Keratinocyte (primary cell): ENCODE data around the gene ENPP3. TPM values are rescaled to one million over a fixed set of nuclear protein-coding genes. Genes with fewer than 3 reads are reported as not detected.

ENCODE experiments used
- DNase-seq: peaks from one replicate; pipeline ENCODE4 v3.0.0-alpha.2; 2011; ENCODE audit warnings: low read depth, missing footprints, low spot score
- FAIRE-seq: peaks from 2 replicates; lab custom pipeline; 2011; peaks lifted over from hg19 to GRCh38; lab: Jason Lieb, UNC
- H2AFZ ChIP-seq: 2 replicates; pipeline ENCODE4 v1.6.0; 2012; ENCODE audit warnings: low read length, control low read depth, inconsistent platforms; ENCODE audit not compliant: control insufficient read depth
- H3K27ac ChIP-seq: 2 replicates; pipeline ENCODE4 v1.5.1; 2011; ENCODE audit warnings: low read length; ENCODE audit not compliant: control insufficient read depth, insufficient read depth
- H3K27me3 ChIP-seq: 3 replicates; pipeline ENCODE4 v1.6.0; 2011; ENCODE audit warnings: low read length; ENCODE audit not compliant: control insufficient read depth, insufficient read depth; ENCODE audit errors: extremely low read depth
- H3K36me3 ChIP-seq, 2 experiments: 2 replicates in 1 of 2; 3 replicates in 1 of 2; pipeline ENCODE4 v1.5.1; 2011; ENCODE audit warnings: low read length in 2 of 2, mild to moderate bottlenecking in 1 of 2; ENCODE audit not compliant: control insufficient read depth in 2 of 2, insufficient read depth in 2 of 2; ENCODE audit errors: extremely low read depth in 1 of 2
- H3K4me1 ChIP-seq: 3 replicates; pipeline ENCODE4 v1.5.1; 2011; ENCODE audit warnings: low read length; ENCODE audit not compliant: control insufficient read depth, insufficient read depth; ENCODE audit errors: extremely low read depth
- H3K4me2 ChIP-seq: 3 replicates; pipeline ENCODE4 v1.6.0; 2011; ENCODE audit warnings: low read depth, low read length; ENCODE audit not compliant: control insufficient read depth, insufficient read depth; ENCODE audit errors: extremely low read depth
- H3K4me3 ChIP-seq, 3 experiments: fragments of 200-600 bp in 1 of 3; sonication (generic) in 1 of 3; 2 replicates in 2 of 3; 3 replicates in 1 of 3; pipeline ENCODE4 v1.5.1; 2011 to 2016; ENCODE audit warnings: low read length in 3 of 3, mild to moderate bottlenecking in 3 of 3, control low read depth in 2 of 3, inconsistent platforms in 1 of 3, low read depth in 1 of 3, mixed read lengths in 1 of 3, mixed run types in 1 of 3, moderate library complexity in 1 of 3; ENCODE audit not compliant: control insufficient read depth in 2 of 3, insufficient read depth in 2 of 3; ENCODE audit errors: extremely low read depth in 1 of 3
- H3K79me2 ChIP-seq: 2 replicates; pipeline ENCODE4 v1.6.0; 2012; ENCODE audit warnings: low read length; ENCODE audit not compliant: control insufficient read depth, insufficient read depth
- H3K9ac ChIP-seq: 3 replicates; pipeline ENCODE4 v1.6.0; 2011; ENCODE audit warnings: low read length; ENCODE audit not compliant: control insufficient read depth, insufficient read depth; ENCODE audit errors: extremely low read depth
- H3K9me1 ChIP-seq: 3 replicates; pipeline ENCODE4 v1.6.0; 2011; ENCODE audit warnings: low read length; ENCODE audit not compliant: control insufficient read depth, insufficient read depth; ENCODE audit errors: extremely low read depth
- H3K9me3 ChIP-seq: 2 replicates; pipeline ENCODE4 v1.5.1; 2012; ENCODE audit warnings: low read depth, low read length; ENCODE audit not compliant: control insufficient read depth
- H4K20me1 ChIP-seq: 3 replicates; pipeline ENCODE4 v1.6.0; 2011; ENCODE audit warnings: low read length; ENCODE audit not compliant: control insufficient read depth, insufficient read depth; ENCODE audit errors: extremely low read depth
- EZH2 ChIP-seq: IDR thresholded peaks from one replicate; pipeline ENCODE4 v1.6.1; 2012; ENCODE audit warnings: inconsistent platforms, mild to moderate bottlenecking, low read length, moderate library complexity
- dilution Hi-C: fragments of 300-500 bp; cut with MboI; formaldehyde crosslinking; loops from one replicate; pipeline ENCODE4 v1.7.0; 2020; ENCODE audit warnings: low sequenced_read_pairs; ENCODE audit not compliant: extremely low pct_ligation_motif_present
- polyA plus RNA-seq, 5 experiments: library from polyadenylated mRNA; depleted of rRNA in 3 of 5; stranded (reverse) in 3 of 5; stranded (forward) in 1 of 5; unstranded in 1 of 5; fragments of >200 nt; gene quantifications; 1 replicate in 1 of 5; 2 replicates in 3 of 5; 3 replicates in 1 of 5; pipeline versions ENCODE4 v1.2.1 to v1.2.3, GENCODE V29; 2011 to 2012; ENCODE audit warnings: missing spikeins in 2 of 5, low read depth in 1 of 5, low replicate concordance in 1 of 5
- TF ChIP-seq, protein P1 (sequence below), 3 experiments: IDR thresholded peaks in 1 of 3; conservative IDR thresholded peaks in 1 of 3; optimal IDR thresholded peaks in 1 of 3; 2 replicates in 2 of 3; 3 replicates in 1 of 3; pipeline versions ENCODE3 to v1.5.1; 2011; ENCODE audit warnings: low read length in 3 of 3, mild to moderate bottlenecking in 3 of 3, moderate library complexity in 2 of 3, control low read depth in 1 of 3, inconsistent platforms in 1 of 3; ENCODE audit not compliant: insufficient read depth in 2 of 3; ENCODE audit errors: extremely low read depth in 1 of 3

ENPP3 gene
- polyA plus RNA-seq, 1 donor (not counting 4 experiments of a cell fraction or from before 2014, with no cell fraction given): not detected

DNA sequence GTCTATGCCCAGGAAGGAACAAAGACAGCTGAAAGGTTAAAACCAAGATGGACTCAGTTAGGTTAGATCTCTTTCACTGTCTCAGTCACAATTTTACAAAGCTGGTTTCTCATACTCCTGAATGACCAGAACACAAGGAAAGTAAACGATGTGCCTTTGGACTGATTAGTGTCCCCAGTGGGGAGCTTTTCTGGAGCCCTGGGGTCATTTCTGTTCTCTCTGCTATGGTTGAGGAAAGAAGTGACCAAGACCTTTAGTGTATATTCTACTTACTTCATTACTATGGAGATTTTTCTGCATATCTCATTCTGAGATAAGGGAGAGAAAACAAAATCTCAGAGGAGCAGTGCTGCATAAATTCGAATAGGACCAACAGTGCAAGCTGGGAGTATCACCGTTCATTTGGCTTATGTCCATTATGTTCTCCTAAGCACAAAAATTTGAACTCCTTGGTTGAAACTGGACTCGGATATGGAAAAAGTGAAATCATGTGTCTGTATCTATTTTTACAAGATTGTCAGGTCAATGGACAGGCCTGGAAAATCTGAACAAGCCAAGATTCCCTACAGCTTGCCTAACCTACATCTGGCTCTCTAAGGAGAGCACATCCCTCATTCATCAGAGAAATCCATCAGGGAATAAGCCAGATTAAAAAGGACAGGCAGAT is 136.3 kb downstream of the ENPP3 start:
- no peak overlapping the region for H3K9ac ChIP-seq
- H3K27me3 ChIP-seq: no peaks in the 10 kb centered on the region
- TF ChIP-seq, protein P1, sequence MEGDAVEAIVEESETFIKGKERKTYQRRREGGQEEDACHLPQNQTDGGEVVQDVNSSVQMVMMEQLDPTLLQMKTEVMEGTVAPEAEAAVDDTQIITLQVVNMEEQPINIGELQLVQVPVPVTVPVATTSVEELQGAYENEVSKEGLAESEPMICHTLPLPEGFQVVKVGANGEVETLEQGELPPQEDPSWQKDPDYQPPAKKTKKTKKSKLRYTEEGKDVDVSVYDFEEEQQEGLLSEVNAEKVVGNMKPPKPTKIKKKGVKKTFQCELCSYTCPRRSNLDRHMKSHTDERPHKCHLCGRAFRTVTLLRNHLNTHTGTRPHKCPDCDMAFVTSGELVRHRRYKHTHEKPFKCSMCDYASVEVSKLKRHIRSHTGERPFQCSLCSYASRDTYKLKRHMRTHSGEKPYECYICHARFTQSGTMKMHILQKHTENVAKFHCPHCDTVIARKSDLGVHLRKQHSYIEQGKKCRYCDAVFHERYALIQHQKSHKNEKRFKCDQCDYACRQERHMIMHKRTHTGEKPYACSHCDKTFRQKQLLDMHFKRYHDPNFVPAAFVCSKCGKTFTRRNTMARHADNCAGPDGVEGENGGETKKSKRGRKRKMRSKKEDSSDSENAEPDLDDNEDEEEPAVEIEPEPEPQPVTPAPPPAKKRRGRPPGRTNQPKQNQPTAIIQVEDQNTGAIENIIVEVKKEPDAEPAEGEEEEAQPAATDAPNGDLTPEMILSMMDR (optimal IDR thresholded peaks at IDR 0.05 in 1 of 3, IDR thresholded peaks at IDR 0.05 in 1 of 3, conservative IDR thresholded peaks at IDR 0.05 in 1 of 3; ENCODE audit: extremely low read depth in 1 of 3, insufficient read depth in 2 of 3, low read length in 3 of 3): no peak
- no peak for TF ChIP-seq EZH2
- FAIRE-seq (no peak), DNase-seq (no peak)
- H3K4me2 ChIP-seq: no peak overlapping the region
- no peaks in the 10 kb centered on the region for H3K9me3 ChIP-seq
- H3K36me3 ChIP-seq: no peaks in the 10 kb centered on the region
- no peaks in the 10 kb centered on the region for H3K4me1 ChIP-seq
- no peak overlapping the region for H3K4me3 ChIP-seq
- no peak overlapping the region for H2AFZ ChIP-seq
- no peaks in the 10 kb centered on the region for H4K20me1 ChIP-seq
- no peak overlapping the region for H3K27ac ChIP-seq
- dilution Hi-C loops: no loop called here
- no peaks in the 10 kb centered on the region for H3K9me1 ChIP-seq
- no peaks in the 10 kb centered on the region for H3K79me2 ChIP-seq

DNA sequence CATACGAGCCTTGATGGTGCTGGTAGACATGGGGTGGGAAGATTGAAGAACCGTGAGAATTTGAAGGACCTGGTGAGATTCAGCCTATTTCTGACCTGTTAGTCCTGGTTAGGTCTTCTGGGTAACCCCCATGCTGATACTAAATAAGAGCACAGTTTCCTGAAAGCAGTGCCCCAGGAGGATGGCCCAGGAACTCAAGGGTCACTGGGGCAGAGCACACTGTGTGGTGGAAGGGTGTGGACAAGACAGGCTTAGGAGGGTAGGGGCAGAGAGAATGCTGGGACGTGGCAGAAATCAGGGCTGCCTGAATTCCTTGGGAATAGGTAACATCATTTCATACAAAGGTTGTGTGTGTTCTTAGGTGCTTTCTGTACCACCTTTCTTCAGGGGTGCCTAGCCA is 138.8 kb downstream of the ENPP3 start:
- FAIRE-seq (no peak), DNase-seq (no peak)
- H3K36me3 ChIP-seq: no peaks in the 10 kb centered on the region
- no peaks in the 10 kb centered on the region for H4K20me1 ChIP-seq
- no peaks in the 10 kb centered on the region for H3K9me3 ChIP-seq
- no peaks in the 10 kb centered on the region for H3K27me3 ChIP-seq
- no peaks in the 10 kb centered on the region for H3K79me2 ChIP-seq
- H2AFZ ChIP-seq: no peak overlapping the region
- H3K4me1 ChIP-seq: no peaks in the 10 kb centered on the region
- H3K9ac ChIP-seq: no peak overlapping the region
- H3K9me1 ChIP-seq: no peaks in the 10 kb centered on the region
- dilution Hi-C loops: no loop called here
- no peak overlapping the region for H3K4me2 ChIP-seq
- H3K4me3 ChIP-seq: no peak overlapping the region
- TF ChIP-seq, protein P1 (optimal IDR thresholded peaks at IDR 0.05 in 1 of 3, IDR thresholded peaks at IDR 0.05 in 1 of 3, conservative IDR thresholded peaks at IDR 0.05 in 1 of 3; ENCODE audit: extremely low read depth in 1 of 3, insufficient read depth in 2 of 3, low read length in 3 of 3): no peak
- no peak for TF ChIP-seq EZH2
- no peak overlapping the region for H3K27ac ChIP-seq
